ENCODE results near the gene ZBTB21. TPM values are rescaled to one million over a fixed set of nuclear protein-coding genes. Genes with fewer than 3 reads are reported as not detected.

Gene ZBTB21
- total RNA-seq, 4 donors from 2014 or later, result 2.8 to 29.9 (median 14.4) TPM

GRCh38 chr21:41958886-41959563 lies 51.1 kb downstream of the ZBTB21 start:
- Histone ChIP-seq H3K36me3 (no peaks in the 10 kb centered on the region), H3K4me1 (no peaks in the 10 kb centered on the region), H3K9me3 (no peaks in the 10 kb centered on the region), H3K27me3 (no peaks in the 10 kb centered on the region), H3K4me3 (no peak overlapping the region), H3K27ac (peak overlapping the region in 1 of 2 donors; percentile 83)
- DNase-seq, result no peak
- TF ChIP-seq CTCF (IDR thresholded peaks at IDR 0.05) (no peak), POLR2A (IDR thresholded peaks at IDR 0.05) (no peak)
- intact Hi-C loops (cut with DNase I; ENCODE audit: low total_unique reads), result loop anchor here (10.0 kb wide), 1 partner anchor 46 kb away; no protein-coding TSS in a partner anchor

DNA sequence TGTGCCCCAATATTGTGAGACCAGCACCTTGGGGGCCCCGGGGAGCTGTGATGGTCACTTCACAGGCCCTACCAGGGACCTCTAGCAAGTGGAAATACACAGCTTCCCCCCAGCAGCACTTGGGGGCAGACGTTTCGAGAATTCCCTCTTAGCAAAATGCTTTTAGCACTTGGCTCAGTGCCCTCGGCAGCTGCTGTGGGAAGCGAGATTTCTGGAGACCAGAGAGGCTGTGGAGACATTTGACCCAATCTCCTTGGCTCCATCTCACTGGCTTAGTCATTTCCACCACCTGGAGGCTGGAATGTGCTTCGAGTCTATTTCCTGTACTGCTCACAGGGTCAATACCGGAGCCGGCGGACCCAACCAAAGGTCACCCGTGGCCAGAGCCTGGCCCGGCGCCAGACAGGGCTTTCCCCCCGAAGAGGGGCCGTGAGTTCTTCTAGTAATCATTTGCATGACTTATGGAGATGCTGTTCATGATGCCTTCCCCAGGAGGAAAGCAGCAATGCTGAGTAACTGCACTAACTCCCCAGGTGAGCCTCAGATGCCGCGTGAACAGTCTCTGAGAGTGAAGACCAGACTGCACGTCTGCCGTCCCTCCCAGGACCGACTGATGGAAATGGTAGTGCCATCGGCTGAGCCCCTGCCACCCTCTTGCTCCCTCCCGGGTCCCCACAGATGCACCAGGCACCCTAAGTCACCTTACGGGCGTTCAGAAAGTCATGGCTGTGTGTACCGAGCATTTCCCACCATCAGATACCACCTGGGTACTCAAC lies 52.0 kb downstream of the ZBTB21 start:
- H3K9me3 ChIP-seq, result no peaks in the 10 kb centered on the region
- H3K27me3 ChIP-seq, result no peaks in the 10 kb centered on the region
- intact Hi-C loops (cut with DNase I; ENCODE audit: low total_unique reads), result loop anchor here (10.0 kb wide), 1 partner anchor 47 kb away; no protein-coding TSS in a partner anchor
- no peaks in the 10 kb centered on the region for H3K36me3 ChIP-seq
- no peak overlapping the region for H3K4me3 ChIP-seq
- peak; percentile 82 to 88 for DNase-seq
- peak overlapping the region; percentile 69 to 83 for H3K27ac ChIP-seq
- no peaks in the 10 kb centered on the region for H3K4me1 ChIP-seq
- TF ChIP-seq POLR2A (IDR thresholded peaks at IDR 0.05) (no peak), CTCF (IDR thresholded peaks at IDR 0.05) (peak; percentile 18 to 42 (median 31))

DNA sequence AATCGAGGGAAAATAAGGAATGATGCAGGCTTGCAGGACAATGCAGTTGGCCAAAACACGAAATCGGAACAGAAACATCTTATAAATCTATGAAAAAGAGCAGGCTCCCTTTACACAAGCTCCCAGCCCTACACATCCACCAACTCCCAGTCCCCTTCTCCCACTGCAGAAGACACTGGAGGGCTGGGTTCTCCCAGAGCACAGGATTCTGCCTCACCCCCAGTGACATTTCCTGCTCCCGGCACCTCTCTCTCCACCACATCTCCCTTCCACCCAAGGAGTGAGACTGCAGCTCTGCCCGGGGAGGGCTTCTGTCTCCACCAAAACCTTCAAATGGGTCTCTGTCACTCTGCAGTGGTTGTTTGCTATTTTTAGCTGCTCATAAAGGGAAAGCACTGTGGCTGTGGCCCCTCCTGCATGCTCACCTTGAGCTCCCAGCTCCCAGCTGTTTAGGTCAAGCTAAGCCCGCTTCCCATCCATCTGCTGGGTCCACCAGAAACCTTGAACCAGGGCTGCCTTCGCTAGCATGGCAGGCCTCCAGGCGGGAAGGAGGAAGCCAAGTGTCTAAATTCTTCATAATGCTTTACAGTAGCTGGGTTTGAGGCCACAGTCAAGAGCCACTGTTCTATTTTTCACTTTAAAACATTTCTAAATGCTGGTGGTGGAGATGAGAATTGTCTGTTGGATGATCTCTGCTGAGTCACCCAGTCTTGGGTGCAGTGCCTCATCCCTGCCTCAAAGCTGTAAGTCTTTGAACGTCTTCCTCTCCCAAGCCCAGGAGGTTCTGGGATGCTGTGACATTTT lies 53.0 kb downstream of the ZBTB21 start:
- no peaks in the 10 kb centered on the region for H3K9me3 ChIP-seq
- no peak for DNase-seq
- no peaks in the 10 kb centered on the region for H3K36me3 ChIP-seq
- H3K4me1 ChIP-seq, result peaks cover 0 to 2% of the 10 kb centered on the region in 2 donors
- H3K27ac ChIP-seq, result peak overlapping the region; percentile 69 to 83
- TF ChIP-seq POLR2A (IDR thresholded peaks at IDR 0.05) (no peak), CTCF (IDR thresholded peaks at IDR 0.05) (no peak)
- H3K4me3 ChIP-seq, result no peak overlapping the region
- H3K27me3 ChIP-seq, result no peaks in the 10 kb centered on the region
- intact Hi-C loops (cut with DNase I; ENCODE audit: low total_unique reads), result loop anchor here (10.0 kb wide), 1 partner anchor 48 kb away; no protein-coding TSS in a partner anchor

GRCh38 chr21:41955516-41955915 lies 54.6 kb downstream of the ZBTB21 start:
- H3K36me3 ChIP-seq, result no peaks in the 10 kb centered on the region
- H3K9me3 ChIP-seq, result no peaks in the 10 kb centered on the region
- no peak for DNase-seq
- TF ChIP-seq CTCF (IDR thresholded peaks at IDR 0.05) (no peak), POLR2A (IDR thresholded peaks at IDR 0.05) (no peak)
- H3K27ac ChIP-seq, result no peak overlapping the region
- H3K4me3 ChIP-seq, result no peak overlapping the region
- intact Hi-C loops (cut with DNase I; ENCODE audit: low total_unique reads), result loop anchor here (10.0 kb wide), 1 partner anchor 49 kb away; no protein-coding TSS in a partner anchor
- peaks cover 0 to 3% of the 10 kb centered on the region in 2 donors for H3K4me1 ChIP-seq
- no peaks in the 10 kb centered on the region for H3K27me3 ChIP-seq
